GM12892 (cell line): ENCODE results near the gene GTF3C1.

Source experiments
- POLR2A ChIP-seq: IDR thresholded peaks from 2 replicates; pipeline ENCODE4 v1.6.1; 2011; ENCODE audit warnings: low read depth, low read length, control low read depth
- POLR2AphosphoS5 ChIP-seq: IDR thresholded peaks from 2 replicates; pipeline ENCODE4 v1.6.1; 2011; ENCODE audit warnings: low read depth, low read length, control low read depth

GRCh38 chr16:27458987-27459688, 90.6 kb downstream of the GTF3C1 start:
- TF ChIP-seq POLR2AphosphoS5 (no peak), POLR2A (no peak)
